LNCaP clone FGC (cell line): Measurements from ENCODE around the gene MEGF10.

Experiments used
- DNase-seq: peaks from one replicate; pipeline ENCODE4 v3.0.0-alpha.2; 2011; ENCODE audit warnings: low read depth
- H3K4me3 ChIP-seq: 2 replicates; pipeline ENCODE4 v1.5.1; 2011; ENCODE audit warnings: mild to moderate bottlenecking, low read depth, low read length, control low read depth
- TF ChIP-seq, protein P1 (sequence below): IDR thresholded peaks from 2 replicates; pipeline ENCODE4 v1.5.1; 2012; ENCODE audit warnings: mild to moderate bottlenecking; ENCODE audit not compliant: control insufficient read depth, insufficient read depth; ENCODE audit errors: extremely low read depth

The MEGF10 gene

DNA sequence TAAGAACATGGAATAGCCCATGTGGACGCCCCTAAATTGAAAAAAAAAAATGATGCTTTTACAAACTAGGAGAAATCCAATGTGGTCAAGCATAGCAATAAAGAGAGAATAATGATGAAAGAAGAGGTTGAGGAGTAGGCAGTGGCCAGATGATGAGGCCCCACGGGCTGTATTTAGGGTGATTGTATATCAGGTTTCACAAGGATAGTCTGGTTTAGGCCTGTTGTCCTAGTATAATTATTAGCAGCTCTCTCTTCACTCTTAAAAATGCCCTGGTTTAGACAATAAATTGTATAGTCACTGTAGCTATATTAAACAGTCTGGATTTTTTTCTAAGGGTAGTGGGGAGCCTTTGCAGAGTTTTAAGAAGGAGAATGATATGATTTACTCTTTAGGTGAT is 124.4 kb downstream of the MEGF10 start:
- H3K4me3 ChIP-seq, result no peak overlapping the region
- no peak for DNase-seq
- TF ChIP-seq, protein P1, sequence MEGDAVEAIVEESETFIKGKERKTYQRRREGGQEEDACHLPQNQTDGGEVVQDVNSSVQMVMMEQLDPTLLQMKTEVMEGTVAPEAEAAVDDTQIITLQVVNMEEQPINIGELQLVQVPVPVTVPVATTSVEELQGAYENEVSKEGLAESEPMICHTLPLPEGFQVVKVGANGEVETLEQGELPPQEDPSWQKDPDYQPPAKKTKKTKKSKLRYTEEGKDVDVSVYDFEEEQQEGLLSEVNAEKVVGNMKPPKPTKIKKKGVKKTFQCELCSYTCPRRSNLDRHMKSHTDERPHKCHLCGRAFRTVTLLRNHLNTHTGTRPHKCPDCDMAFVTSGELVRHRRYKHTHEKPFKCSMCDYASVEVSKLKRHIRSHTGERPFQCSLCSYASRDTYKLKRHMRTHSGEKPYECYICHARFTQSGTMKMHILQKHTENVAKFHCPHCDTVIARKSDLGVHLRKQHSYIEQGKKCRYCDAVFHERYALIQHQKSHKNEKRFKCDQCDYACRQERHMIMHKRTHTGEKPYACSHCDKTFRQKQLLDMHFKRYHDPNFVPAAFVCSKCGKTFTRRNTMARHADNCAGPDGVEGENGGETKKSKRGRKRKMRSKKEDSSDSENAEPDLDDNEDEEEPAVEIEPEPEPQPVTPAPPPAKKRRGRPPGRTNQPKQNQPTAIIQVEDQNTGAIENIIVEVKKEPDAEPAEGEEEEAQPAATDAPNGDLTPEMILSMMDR, result no peak

DNA sequence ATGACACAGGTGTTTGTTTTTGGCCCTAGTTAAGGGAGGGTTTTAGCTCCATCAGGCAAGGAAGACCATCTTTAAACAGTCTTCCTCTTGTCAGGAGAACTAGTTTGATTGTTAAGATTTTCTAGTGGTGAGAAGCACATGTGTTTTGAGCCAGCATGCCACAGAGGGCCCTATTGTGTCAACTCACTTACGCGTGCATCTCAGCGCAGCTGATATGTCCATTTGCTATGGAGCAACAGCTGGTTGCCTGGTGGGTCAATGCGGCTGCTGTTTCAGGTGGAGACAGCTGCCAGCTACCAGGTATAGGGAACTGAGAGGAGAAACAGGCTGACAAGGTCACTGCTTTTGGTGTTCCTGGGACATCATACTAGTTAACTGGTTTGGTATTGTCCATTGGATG is 126.3 kb downstream of the MEGF10 start:
- DNase-seq, result no peak
- TF ChIP-seq, protein P1, result no peak
- no peak overlapping the region for H3K4me3 ChIP-seq

DNA sequence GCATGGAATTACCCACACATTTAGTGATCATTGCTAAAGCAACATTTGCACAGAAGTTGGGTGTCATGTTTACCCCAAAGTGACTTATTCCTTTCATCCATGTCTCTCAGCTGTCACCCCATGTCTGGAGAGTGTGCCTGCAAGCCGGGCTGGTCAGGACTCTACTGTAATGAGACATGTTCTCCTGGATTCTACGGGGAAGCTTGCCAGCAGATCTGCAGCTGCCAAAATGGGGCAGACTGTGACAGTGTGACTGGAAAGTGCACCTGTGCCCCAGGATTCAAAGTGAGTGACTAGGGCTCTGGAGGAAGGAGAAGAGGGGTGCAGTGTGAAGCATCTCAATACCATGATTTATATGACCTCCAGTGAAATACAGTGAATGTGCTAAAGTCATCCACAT is 126.9 kb downstream of the MEGF10 start:
- DNase-seq, result no peak
- no peak overlapping the region for H3K4me3 ChIP-seq
- TF ChIP-seq, protein P1, result no peak

DNA sequence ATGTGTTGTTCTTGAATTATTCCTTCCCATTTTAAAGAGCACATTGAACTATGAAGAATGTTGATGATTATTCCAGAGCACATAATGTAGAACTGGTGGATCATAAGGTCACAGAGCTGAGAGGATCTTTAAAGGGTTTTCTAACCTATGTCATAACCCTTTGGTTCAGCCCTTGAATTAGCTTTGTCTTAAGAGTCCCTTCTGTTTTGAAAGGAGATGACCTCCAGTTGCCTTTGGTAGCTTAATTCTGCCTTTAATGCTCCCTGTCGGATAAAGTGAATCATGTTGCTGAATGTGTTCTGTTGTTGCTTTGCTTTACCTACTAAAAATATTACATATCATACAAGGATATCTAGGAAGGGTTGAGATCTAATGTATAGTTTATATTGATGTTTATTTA is 127.8 kb downstream of the MEGF10 start:
- DNase-seq, result no peak
- H3K4me3 ChIP-seq, result no peak overlapping the region
- TF ChIP-seq, protein P1, result no peak

DNA sequence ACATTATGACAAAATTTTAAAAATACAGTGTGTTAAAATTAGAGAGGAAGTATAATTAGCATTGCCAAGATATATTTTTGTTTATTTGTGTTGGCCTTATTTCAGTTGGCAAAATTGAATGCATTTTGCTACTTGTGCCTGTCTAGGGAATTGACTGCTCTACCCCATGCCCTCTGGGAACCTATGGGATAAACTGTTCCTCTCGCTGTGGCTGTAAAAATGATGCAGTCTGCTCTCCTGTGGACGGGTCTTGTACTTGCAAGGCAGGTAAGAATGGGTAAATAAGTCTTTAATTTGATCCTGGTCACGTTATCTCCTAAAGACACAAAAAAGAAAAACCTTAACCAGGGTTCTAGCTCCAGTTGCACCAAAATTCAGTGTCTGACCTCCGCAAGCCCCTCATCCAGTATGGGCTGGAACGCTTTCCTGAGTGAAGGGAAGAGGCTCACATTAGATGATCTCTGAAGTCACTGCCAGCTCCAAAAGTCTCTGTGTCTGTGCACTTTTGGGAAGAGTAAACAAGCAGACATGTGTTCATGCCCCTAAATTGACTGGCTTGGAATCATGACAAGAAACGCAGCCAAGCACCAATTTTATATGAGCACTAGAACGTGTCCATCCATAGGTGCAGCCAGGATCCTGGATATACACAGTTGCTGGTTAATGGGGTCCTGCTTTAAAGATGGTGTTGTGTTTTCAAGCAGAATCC is 128.5 kb downstream of the MEGF10 start:
- 0 out of 2 replicates have a peak overlapping the region, but pooled peaks have one; percentile 7 for H3K4me3 ChIP-seq
- peak; percentile 71 for DNase-seq
- TF ChIP-seq, protein P1, result peak; percentile 64

DNA sequence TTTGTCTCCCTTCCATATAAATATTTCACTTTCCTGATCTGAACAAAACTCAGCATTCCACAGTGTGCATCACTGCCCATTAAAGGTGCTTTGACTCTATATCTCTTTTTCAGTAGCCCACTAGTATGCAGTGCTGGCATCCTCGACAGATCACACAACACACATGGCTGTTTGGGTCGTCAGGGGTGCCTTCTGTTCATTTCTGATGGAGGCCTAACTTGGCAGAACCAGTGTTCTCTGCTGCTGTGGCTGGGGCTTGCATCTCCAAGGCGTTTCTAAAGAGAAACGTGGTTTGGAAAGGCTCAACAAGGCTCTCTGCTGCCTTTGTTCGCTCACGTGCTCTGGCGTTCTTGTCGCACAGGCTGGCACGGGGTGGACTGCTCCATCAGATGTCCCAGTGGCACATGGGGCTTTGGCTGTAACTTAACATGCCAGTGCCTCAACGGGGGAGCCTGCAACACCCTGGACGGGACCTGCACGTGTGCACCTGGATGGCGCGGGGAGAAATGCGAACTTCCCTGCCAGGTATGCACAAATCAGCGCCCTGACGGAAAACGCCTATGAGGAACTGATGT is 129.2 kb downstream of the MEGF10 start:
- DNase-seq, result no peak
- no peak overlapping the region for H3K4me3 ChIP-seq
- TF ChIP-seq, protein P1, result no peak

DNA sequence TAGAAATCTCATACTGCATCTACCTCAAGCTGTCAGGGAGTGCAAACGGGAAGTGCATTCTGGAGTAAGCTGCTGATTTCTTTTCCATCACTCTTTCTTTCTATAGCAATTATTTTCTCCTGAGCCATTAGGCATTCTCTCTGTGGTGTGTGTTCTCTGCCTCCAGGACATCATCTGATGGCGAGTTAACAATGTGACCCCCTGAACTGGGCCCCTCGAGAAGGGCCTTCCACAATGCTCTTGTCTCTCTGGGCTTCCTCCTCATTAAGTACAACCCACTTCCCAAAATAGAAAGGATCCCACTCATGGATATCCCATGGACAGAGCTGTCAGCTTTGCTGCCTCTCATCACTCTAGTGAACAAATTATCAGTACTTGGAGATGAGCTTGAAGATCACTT is 130.2 kb downstream of the MEGF10 start:
- TF ChIP-seq, protein P1, result no peak
- no peak for DNase-seq
- H3K4me3 ChIP-seq, result no peak overlapping the region
